ENCODE results near the gene ZBTB7B.

Gene ZBTB7B

GRCh38 chr1:155008015-155008941 lies 5.7 kb downstream of the ZBTB7B start:
- TF ChIP-seq CTCF (IDR thresholded peaks at IDR 0.05; ENCODE audit: low read depth, low read length, missing control alignments), result no peak
- in situ Hi-C loops (cut with HindIII; ENCODE audit: low sequenced_read_pairs), result no loop called here
- H3K4me3 ChIP-seq (ENCODE audit: low read depth, low read length), result no peak overlapping the region
- no peak for DNase-seq (ENCODE audit: low read depth)

GRCh38 chr1:155009221-155009711 lies 6.7 kb downstream of the ZBTB7B start:
- no peak overlapping the region for H3K4me3 ChIP-seq (ENCODE audit: low read depth, low read length)
- no peak for TF ChIP-seq CTCF (IDR thresholded peaks at IDR 0.05; ENCODE audit: low read depth, low read length, missing control alignments)
- no peak for DNase-seq (ENCODE audit: low read depth)
- in situ Hi-C loops (cut with HindIII; ENCODE audit: low sequenced_read_pairs), result no loop called here

GRCh38 chr1:155009742-155010141 lies 7.1 kb downstream of the ZBTB7B start:
- in situ Hi-C loops (cut with HindIII; ENCODE audit: low sequenced_read_pairs), result loop anchor here (5.0 kb wide), 2 partner anchors 52 to 53 kb away; partner anchors contain the start of genes EFNA4 and PBXIP1
- DNase-seq (ENCODE audit: low read depth), result no peak
- H3K4me3 ChIP-seq (ENCODE audit: low read depth, low read length), result no peak overlapping the region
- no peak for TF ChIP-seq CTCF (IDR thresholded peaks at IDR 0.05; ENCODE audit: low read depth, low read length, missing control alignments)

GRCh38 chr1:155010211-155010918 lies 7.8 kb downstream of the ZBTB7B start:
- no peak for TF ChIP-seq CTCF (IDR thresholded peaks at IDR 0.05; ENCODE audit: low read depth, low read length, missing control alignments)
- DNase-seq (ENCODE audit: low read depth), result no peak
- no peak overlapping the region for H3K4me3 ChIP-seq (ENCODE audit: low read depth, low read length)
- in situ Hi-C loops (cut with HindIII; ENCODE audit: low sequenced_read_pairs), result loop anchor here (5.0 kb wide), 2 partner anchors 52 to 53 kb away; partner anchors contain the start of genes EFNA4 and PBXIP1

- no peak for DNase-seq (ENCODE audit: low read depth)
- H3K4me3 ChIP-seq (ENCODE audit: low read depth, low read length), result no peak overlapping the region
- TF ChIP-seq CTCF (IDR thresholded peaks at IDR 0.05; ENCODE audit: low read depth, low read length, missing control alignments), result no peak
- in situ Hi-C loops (cut with HindIII; ENCODE audit: low sequenced_read_pairs), result loop anchor here (5.0 kb wide), 2 partner anchors 51 to 54 kb away; partner anchors contain the start of genes EFNA4 and PBXIP1
Measured at GRCh38 chr1:155011004-155011416, 8.4 kb downstream of the ZBTB7B start.

GRCh38 chr1:155011437-155012025 lies 8.9 kb downstream of the ZBTB7B start:
- no peak overlapping the region for H3K4me3 ChIP-seq (ENCODE audit: low read depth, low read length)
- in situ Hi-C loops (cut with HindIII; ENCODE audit: low sequenced_read_pairs), result loop anchor here (5.0 kb wide), 2 partner anchors 51 to 54 kb away; partner anchors contain the start of genes EFNA4 and PBXIP1

More at GRCh38 chr1:155011437-155012025, 8.9 kb downstream of the ZBTB7B start:
- no peak for DNase-seq (ENCODE audit: low read depth)
- no peak for TF ChIP-seq CTCF (IDR thresholded peaks at IDR 0.05; ENCODE audit: low read depth, low read length, missing control alignments)
